ENCODE results near the gene ECI1.
"Not testable (repeated sequence)": the region's sequence is repeated elsewhere in the genome, so short reads cannot be mapped to it uniquely, and the experiment has no call there.

ECI1 gene

DNA sequence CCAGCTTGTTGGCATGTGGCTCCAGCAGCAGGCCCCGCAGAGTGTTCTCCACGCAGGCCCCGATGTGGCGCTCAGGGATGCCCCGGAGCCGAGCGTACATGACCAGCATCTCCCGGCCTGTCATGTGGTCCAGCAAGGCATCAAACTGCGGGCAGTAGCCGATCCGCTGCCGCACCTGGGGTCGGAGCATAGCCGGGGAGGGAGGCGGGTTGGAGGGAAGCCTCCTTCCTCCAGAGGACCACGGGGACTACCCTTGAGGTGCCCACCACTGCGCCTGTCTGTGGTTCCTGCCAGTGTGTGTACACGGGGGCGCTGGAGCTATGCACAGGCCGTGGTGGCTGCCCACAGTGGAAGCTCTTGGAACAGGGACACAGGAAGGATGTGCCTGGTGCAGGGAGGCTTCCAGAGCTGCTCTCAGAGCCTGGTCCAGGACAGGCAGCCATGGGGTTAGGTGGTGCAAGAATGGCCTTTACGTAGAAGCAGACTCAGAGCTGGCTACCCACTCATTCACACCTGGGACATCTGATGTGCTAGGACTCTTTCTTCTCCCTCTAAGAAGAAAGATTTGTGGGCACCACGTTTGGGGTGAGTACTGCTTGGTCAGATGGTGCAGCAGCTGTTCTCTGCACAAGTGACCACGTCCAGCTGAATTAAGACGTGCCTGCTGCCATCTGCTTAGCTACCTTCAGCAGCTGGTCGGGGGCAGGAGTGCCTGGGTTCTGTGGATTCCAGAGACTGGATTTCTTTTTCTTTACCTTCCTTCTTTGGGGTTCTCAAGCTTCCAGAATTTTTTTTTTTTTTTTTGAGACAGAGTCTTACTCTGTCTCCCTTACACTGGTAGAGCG is 27.8 kb upstream of the ECI1 start:
- DNase-seq, result no peak

GRCh38 chr16:2278272-2278608 is 26.9 kb upstream of the ECI1 start:
- no peak for DNase-seq

- no peak for DNase-seq
Observed at GRCh38 chr16:2277466-2278271, 26.3 kb upstream of the ECI1 start.

DNA sequence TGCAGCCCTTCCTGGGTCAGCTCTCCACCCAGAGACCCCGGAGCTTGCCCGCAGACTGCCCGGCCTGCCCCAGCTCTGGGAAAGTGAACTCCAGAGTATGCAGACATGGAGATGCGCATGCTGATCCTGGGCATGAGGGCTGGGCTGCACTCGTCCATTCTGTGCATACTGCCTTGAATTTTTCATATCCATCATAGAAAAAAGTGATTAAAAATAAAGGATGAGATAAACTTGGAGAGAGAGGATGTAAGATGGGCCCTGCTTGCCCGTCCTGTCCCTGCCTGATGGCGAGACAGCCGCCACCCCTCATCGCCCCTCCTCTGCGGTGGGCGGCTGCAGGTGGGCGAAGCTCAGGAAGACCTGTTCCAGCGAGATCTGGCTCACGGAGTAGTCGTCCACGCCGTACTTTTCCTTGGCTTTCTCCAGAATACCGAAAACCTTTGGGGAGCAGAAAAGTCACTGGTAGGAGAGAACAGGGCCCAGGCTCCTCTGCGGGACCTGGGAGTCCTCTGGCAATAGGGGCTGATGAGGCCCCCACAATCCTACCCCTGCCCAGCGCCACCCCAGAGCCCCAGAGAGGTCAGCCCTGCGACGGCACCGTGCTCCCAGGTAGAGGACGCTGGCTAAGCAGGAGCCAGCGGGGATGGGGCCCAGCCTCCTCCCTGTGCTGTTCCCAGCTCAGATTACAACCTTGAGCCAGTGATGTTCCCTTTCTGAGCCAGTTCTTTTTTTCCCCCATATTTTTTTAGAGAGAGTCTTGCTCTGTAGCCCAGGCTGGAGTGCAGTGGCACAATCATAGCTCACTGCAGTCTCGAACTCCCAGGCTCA is 25.2 kb upstream of the ECI1 start:
- no peak for DNase-seq

DNA sequence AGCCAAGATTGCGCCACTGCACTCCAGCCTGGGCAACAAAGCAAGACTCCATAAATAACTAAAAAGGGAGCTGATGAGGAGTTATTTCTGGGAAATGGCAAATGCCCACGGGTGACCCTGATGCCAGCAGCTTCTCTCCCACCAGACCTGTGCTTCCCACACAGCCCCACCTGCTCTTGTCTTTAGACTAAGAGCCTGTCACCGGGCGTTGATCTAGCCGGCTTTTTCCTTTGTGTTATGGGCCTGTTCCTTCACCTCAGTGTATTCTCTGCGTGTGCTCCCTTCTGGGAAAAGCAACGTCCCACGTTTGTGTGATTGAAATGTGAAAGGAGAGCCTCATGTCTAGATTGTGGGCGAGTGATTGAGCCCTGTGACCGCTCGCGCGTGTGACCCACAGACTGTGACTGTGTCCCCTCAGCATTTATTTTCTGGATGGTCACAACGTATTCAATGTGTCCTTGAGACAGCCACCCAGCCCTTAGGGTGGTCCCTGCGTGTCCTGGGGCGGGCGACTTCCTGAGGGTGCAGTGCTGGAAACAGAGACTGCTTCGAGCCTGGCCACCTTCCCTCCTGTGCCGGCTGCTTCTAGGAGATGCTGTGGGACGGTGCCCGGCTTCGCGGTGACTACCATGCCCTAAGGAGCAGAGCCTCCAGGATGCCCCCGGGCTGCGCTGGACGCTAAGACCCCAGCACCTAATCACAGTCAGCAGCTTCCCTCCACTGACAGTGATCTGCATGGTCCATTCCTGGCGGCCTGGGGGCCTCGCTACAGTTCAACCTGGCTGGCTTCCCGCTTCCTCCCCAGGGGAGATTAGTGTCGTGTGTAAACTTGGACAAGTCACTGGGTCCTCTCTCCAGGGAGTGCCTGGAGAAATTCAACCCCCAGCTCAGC is 24.3 kb upstream of the ECI1 start:
- no peak for DNase-seq

DNA sequence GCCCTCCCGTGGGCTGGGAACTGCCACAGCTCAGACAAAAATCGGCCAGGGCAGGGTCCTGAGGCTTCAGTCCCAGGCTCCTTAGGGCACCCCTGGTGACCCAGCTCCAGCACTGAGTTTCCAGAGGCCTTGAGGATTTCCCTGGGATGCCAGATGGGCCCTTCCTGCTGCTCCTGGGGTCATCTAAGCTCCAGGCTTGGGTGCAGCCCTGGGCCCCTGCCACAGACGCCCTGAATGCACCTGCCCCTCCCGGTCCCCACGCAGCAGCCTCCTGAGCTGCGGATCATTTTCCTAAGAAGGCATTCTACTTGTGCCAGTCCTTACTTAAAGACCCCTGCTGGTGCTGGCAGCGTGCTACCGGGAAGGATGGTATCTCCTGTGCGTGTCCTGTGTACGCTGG is 22.5 kb upstream of the ECI1 start:
- no peak for DNase-seq

GRCh38 chr16:2273484-2273883 is 22.1 kb upstream of the ECI1 start:
- DNase-seq, result no peak

GRCh38 chr16:2271848-2272461 is 20.6 kb upstream of the ECI1 start:
- no peak for DNase-seq

GRCh38 chr16:2270588-2271470 is 19.4 kb upstream of the ECI1 start:
- DNase-seq, result no peak

DNA sequence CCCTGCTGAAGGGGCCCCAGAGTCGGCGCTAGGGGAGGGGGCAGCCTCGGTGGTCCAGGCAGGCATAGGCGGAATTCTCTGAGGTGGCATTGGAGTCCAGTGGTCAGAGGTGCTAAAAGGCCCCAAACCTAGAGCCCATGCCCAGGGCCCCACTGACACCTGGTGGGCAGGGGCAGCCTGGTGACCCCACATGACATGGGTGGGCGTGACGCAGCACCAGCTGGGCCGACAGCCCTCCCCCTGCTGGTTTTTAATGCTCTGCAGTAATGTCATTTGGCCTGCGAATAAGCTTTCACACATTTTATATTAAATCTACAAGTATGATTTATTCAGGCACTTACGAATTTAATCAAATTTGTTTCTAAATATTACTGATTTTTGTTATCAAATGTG is 18.7 kb upstream of the ECI1 start:
- no peak for DNase-seq

DNA sequence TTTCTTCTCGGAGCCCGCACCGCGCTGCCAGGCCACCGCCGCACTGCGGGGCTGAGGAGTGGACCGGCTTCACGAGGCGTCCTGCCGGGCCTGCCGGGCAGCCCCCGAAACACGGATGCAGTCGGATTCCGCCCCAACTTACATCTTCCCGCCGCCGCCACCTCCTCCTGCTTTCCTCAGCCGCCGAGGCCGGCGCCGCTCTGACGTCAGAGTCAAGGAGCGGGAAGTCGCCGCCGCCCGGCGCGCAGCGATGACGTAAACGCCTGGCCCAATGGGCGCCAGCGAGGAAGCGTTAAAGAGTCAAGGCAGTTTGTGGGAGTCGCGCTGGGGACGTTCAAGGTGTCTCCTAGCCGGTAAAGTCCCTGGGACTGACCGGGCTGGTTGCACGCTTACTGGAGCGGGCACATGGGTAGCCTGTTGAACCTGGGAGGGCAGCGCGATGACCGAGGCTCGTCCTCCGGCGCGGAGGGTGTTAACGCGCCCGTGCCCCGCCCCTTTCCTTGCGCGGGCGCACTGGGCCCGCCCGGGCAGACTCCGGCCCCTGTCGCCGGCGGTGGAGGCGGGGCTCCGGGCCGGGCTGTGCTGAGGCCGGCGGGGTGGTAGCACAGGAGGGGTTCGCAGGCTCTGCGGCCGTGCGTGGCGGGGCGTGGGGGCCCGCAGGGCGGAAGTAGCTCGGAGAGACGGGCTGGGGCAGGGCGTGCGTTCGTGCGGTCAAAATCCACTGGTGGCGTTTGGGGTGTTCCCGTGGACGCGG is 16.7 kb upstream of the ECI1 start, which contains the start of gene RNPS1:
Gene RNPS1 (minus strand): TSS at position 214 of the 754 bp plus-strand sequence. CDS start 3,483 bp downstream, outside the sequence.
- DNase-seq, result peak; percentile 93 to 95

GRCh38 chr16:2267505-2267912 is 16.1 kb upstream of the ECI1 start:
- not testable (repeated sequence) for DNase-seq

GRCh38 chr16:2266887-2267286 is 15.5 kb upstream of the ECI1 start:
- peak in 1 of 2 donors; percentile 28 for DNase-seq

DNA sequence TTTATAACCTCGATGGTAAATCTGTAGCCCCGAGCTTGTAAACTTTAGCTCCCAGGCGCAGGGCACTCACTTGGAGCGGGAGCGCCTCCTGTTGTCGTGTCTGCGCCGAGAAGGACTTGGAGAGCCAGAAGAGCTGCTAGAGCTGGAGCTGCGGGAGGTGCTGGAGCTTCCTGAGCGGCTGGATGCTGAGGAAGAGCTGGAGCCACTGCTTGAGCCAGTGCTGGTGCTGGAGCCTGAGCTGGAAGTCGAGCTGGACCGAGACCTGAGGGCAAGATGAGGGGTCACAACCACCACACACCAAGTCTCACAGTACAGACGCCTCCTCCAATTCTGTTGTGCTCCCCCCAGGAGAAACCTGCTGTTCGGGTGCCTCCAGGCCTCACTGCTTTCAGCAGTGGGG is 11.6 kb upstream of the ECI1 start:
- DNase-seq, result not testable (repeated sequence)

DNA sequence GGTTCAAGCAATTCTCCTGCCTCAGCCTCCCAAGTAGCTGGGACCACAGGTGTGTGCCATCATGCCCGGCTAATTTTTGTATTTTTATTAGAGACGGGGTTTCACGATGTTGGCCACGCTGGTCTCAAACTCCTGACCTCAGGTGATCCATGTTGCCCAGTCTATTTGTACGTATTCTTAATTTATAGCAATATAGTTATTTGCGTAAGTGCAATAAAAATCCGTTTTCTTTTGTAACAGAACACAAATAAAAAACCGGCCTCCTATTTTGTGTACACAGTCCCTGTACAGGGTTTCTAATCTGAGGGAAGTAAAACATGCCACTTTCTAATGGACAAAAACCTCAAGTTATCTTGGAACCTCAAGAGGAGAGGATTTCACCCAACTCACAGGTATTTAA is 8.9 kb upstream of the ECI1 start:
- no peak for DNase-seq

- DNase-seq, result not testable (repeated sequence)
Observed at GRCh38 chr16:2258530-2258929, 7.1 kb upstream of the ECI1 start.

DNA sequence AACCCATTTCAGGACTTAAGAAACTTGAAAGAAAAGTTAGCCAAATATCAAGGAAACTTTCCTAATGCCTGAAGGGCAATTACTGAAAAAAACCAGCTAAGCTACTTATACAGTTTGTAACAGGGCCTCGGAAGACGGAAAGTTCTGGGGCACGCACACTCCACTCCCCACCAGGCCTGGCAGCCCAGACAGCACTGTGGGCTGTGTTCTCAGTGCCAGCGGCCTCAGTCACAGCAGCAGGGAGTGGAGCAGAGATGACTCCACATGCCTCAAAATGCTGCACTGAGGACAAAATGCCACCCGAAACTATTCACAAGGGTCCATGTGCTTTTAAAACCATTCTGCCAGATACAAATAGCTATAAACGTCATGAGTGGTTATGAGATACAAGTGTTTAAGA is 6.3 kb upstream of the ECI1 start:
- DNase-seq, result no peak

GRCh38 chr16:2256531-2257140 is 5.2 kb upstream of the ECI1 start:
- DNase-seq, result no peak

GRCh38 chr16:2253293-2253692 is 1.9 kb upstream of the ECI1 start:
- DNase-seq, result no peak

DNA sequence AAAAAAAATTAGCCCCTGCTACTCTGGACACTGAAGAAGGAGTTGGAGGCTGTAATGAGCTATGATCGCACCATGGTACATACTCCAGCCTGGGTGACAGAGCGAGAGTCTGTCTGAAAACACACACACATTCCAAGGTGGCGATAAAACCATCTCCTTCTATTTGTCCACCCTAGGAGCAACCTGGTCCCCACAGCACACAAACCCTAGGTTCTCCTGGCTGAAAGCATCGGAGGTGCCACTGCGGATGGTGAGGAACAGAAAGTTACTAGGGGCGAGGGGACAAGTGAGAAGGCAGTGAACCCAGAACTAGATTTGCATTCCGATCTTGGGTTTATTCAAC is 1.4 kb upstream of the ECI1 start:
- DNase-seq, result no peak
